ENCODE data around the gene XCL2. TPM values are rescaled to one million over a fixed set of nuclear protein-coding genes. Genes with fewer than 3 reads are reported as not detected.

The XCL2 gene
- total RNA-seq, 2 donors from 2014 or later: 1.3 TPM; not detected in 1

GRCh38 chr1:168498159-168498631 is 45.6 kb downstream of the XCL2 start:
- intact Hi-C loops (cut with DNase I): no loop called here
- ATAC-seq (no peak), DNase-seq (no peak)

- ATAC-seq (no peak), DNase-seq (no peak)
- intact Hi-C loops (cut with DNase I): no loop called here
These were observed 46.3 kb downstream of the XCL2 start for GRCh38 chr1:168497376-168497950.

GRCh38 chr1:168491527-168492164 is 52.2 kb downstream of the XCL2 start:
- ATAC-seq: no peak
- intact Hi-C loops (cut with DNase I): no loop called here
- DNase-seq: no peak

Other genes starting within 250 kb of the XCL2 start
- under 1 TPM in 1 of 2 donors, not detected in 1; 0.77 TPM for gene XCL1, start 32.6 kb upstream of the XCL2 start, total RNA-seq
- gene DPT, start 185.2 kb upstream of the XCL2 start, total RNA-seq: 100 to 1,000 TPM; 111 to 130 TPM